WERI-Rb-1 (cell line): Measurements from ENCODE around the gene RGS11.

Source experiments
- DNase-seq: peaks from one replicate; pipeline ENCODE4 v3.0.0-alpha.2; 2020
- H3K27ac ChIP-seq: fragments of 250-450 bp; sonication (Bioruptor Pico); 2 replicates; pipeline ENCODE4 v1.5.1; 2020; ENCODE audit warnings: mild to moderate bottlenecking, moderate library complexity
- H3K27me3 ChIP-seq: fragments of 250-450 bp; sonication (Bioruptor Pico); 2 replicates; pipeline ENCODE4 v1.5.1; 2021; ENCODE audit warnings: mild to moderate bottlenecking, low read depth, moderate library complexity; ENCODE audit not compliant: insufficient read depth, severe bottlenecking
- H3K36me3 ChIP-seq: fragments of 250-450 bp; sonication (Bioruptor Pico); 2 replicates; pipeline ENCODE4 v1.5.1; 2020; ENCODE audit warnings: mild to moderate bottlenecking, moderate library complexity
- H3K4me3 ChIP-seq: 2 replicates; pipeline ENCODE4 v1.5.1; 2011; ENCODE audit warnings: low read depth, mild to moderate bottlenecking, control low read depth, low read length
- H3K9me3 ChIP-seq: fragments of 250-450 bp; sonication (Bioruptor Pico); 2 replicates; pipeline ENCODE4 v1.5.1; 2021; ENCODE audit warnings: mild to moderate bottlenecking, moderate library complexity; ENCODE audit not compliant: severe bottlenecking
- TF ChIP-seq, protein P1 (sequence below): IDR thresholded peaks from 2 replicates; pipeline ENCODE4 v1.5.1; 2011; ENCODE audit warnings: low read depth, mild to moderate bottlenecking, control low read depth, inconsistent platforms, low read length

The RGS11 gene

GRCh38 chr16:320206-320605 is 44.5 kb upstream of the RGS11 start:
- Histone ChIP-seq H3K4me3 (no peak overlapping the region), H3K27ac (no peak overlapping the region), H3K9me3 (no peaks in the 10 kb centered on the region), H3K27me3 (no peaks in the 10 kb centered on the region), H3K36me3 (peaks cover 11% of the 10 kb centered on the region)
- DNase-seq = no peak
- TF ChIP-seq, protein P1, sequence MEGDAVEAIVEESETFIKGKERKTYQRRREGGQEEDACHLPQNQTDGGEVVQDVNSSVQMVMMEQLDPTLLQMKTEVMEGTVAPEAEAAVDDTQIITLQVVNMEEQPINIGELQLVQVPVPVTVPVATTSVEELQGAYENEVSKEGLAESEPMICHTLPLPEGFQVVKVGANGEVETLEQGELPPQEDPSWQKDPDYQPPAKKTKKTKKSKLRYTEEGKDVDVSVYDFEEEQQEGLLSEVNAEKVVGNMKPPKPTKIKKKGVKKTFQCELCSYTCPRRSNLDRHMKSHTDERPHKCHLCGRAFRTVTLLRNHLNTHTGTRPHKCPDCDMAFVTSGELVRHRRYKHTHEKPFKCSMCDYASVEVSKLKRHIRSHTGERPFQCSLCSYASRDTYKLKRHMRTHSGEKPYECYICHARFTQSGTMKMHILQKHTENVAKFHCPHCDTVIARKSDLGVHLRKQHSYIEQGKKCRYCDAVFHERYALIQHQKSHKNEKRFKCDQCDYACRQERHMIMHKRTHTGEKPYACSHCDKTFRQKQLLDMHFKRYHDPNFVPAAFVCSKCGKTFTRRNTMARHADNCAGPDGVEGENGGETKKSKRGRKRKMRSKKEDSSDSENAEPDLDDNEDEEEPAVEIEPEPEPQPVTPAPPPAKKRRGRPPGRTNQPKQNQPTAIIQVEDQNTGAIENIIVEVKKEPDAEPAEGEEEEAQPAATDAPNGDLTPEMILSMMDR = no peak

DNA sequence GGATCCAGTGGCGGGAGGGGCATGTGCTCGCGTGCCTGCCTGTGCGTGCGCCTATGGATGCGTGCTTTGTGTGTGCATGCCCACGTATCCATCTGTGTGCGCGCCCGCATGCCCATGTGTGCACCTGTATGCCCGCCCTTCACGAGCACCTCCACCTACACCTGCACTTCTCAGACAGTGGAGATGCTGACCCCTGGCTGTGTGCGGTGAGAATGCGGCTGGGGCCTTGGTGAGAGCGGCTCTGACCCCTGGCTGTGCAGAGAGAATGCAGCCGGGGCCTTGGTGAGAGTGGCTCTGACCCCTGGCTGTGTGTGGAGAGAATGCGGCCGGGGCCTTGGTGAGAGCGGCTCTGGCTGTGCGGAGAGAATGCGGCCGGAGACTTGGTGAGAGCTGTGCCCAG is 42.9 kb upstream of the RGS11 start:
- peaks cover 21% of the 10 kb centered on the region for H3K36me3 ChIP-seq
- no peaks in the 10 kb centered on the region for H3K27me3 ChIP-seq
- H3K9me3 ChIP-seq = no peaks in the 10 kb centered on the region
- no peak overlapping the region for H3K4me3 ChIP-seq
- TF ChIP-seq, protein P1 = peak; percentile 52
- H3K27ac ChIP-seq = no peak overlapping the region
- DNase-seq = peak; percentile 29

DNA sequence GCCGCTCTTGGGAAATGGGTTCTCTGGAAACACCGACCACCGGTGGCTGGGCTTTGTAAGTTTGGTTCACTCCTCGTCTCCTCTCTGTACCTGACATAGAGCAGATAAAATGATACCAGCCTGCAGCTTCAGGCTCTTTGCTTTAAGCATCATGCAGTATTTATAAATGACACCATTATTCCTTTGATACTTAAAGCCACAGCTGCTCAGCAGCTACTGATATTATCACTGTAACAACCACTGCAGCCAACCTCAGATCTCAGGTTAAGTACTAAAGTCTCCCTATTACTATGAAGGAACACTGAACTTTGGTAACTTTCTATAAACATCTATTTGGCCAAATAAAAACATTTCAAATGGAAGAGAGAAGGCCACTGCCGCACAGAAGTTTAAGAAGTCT is 41.8 kb upstream of the RGS11 start:
- Histone ChIP-seq H3K9me3 (no peaks in the 10 kb centered on the region), H3K36me3 (peaks cover 30% of the 10 kb centered on the region), H3K27me3 (no peaks in the 10 kb centered on the region), H3K27ac (no peak overlapping the region), H3K4me3 (no peak overlapping the region)
- TF ChIP-seq, protein P1 = no peak
- no peak for DNase-seq

DNA sequence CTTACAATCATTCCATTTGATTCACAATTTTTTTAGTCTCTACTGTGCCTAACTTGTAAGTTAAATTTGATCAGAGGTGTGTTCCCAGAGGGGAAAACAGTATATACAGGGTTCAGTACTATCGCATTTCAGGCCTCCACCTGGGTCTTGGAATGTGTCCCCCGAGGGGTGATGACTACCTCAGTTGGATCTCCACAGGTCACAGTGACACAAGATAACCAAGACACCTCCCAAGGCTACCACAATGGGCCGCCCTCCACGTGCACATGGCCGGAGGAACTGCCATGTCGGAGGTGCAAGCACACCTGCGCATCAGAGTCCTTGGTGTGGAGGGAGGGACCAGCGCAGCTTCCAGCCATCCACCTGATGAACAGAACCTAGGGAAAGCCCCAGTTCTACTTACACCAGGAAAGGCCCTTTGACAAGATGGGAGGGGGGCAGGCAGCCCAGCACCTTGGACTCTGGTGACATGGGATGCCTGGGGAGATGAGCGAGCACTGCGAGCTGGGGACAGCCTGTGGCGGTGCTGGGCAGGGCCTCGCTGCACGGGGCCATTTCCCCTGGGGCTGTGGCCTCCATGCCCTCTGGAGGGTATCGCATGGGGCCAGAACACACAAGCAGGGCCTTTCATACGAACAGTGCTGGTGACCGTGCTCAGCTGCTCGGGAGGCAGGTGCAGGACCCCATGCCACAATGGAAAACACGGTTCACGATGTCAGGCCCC is 41.2 kb upstream of the RGS11 start:
- no peak for DNase-seq
- TF ChIP-seq, protein P1 = no peak
- H3K9me3 ChIP-seq = no peaks in the 10 kb centered on the region
- H3K36me3 ChIP-seq = peaks cover 36% of the 10 kb centered on the region
- no peak overlapping the region for H3K4me3 ChIP-seq
- H3K27ac ChIP-seq = no peak overlapping the region
- H3K27me3 ChIP-seq = no peaks in the 10 kb centered on the region

GRCh38 chr16:314795-315299 is 39.1 kb upstream of the RGS11 start:
- H3K9me3 ChIP-seq = no peaks in the 10 kb centered on the region
- H3K36me3 ChIP-seq = peaks cover 44% of the 10 kb centered on the region
- TF ChIP-seq, protein P1 = no peak
- H3K4me3 ChIP-seq = no peak overlapping the region
- DNase-seq = no peak
- H3K27ac ChIP-seq = no peak overlapping the region
- H3K27me3 ChIP-seq = no peaks in the 10 kb centered on the region

- H3K36me3 ChIP-seq = peaks cover 45% of the 10 kb centered on the region
- H3K27ac ChIP-seq = no peak overlapping the region
These were observed 38.6 kb upstream of the RGS11 start for GRCh38 chr16:314351-314750.

More at GRCh38 chr16:314351-314750, 38.6 kb upstream of the RGS11 start:
- H3K9me3 ChIP-seq = no peaks in the 10 kb centered on the region
- no peak for DNase-seq
- H3K27me3 ChIP-seq = no peaks in the 10 kb centered on the region
- no peak overlapping the region for H3K4me3 ChIP-seq
- TF ChIP-seq, protein P1 = no peak
